Chondrocyte (in vitro differentiated cells): Measurements from ENCODE around the gene CYP4F3. TPM values are rescaled to one million over a fixed set of nuclear protein-coding genes. Genes with fewer than 3 reads are reported as not detected.

Source experiments
- DNase-seq: peaks from one replicate; pipeline ENCODE4 v3.0.0; 2021; ENCODE audit warnings: mixed read lengths, low spot score
- H3K27ac Mint-ChIP-seq: one replicate; pipeline ENCODE4 v1.8.0; 2021; ENCODE audit warnings: mild to moderate bottlenecking, moderate library complexity, mixed read lengths; ENCODE audit not compliant: unreplicated experiment
- H3K27me3 Mint-ChIP-seq: 2 replicates; pipeline ENCODE4 v1.8.0; 2021; ENCODE audit warnings: low read depth, mixed read lengths
- H3K36me3 Mint-ChIP-seq: 2 replicates; pipeline ENCODE4 v1.8.0; 2021; ENCODE audit warnings: low read depth, mixed read lengths
- H3K4me1 Mint-ChIP-seq: 2 replicates; pipeline ENCODE4 v1.8.0; 2021; ENCODE audit warnings: low read depth, mild to moderate bottlenecking, mixed read lengths
- H3K4me3 Mint-ChIP-seq: one replicate; pipeline ENCODE4 v1.8.0; 2021; ENCODE audit warnings: mild to moderate bottlenecking, moderate library complexity, mixed read lengths; ENCODE audit not compliant: unreplicated experiment
- H3K9me3 Mint-ChIP-seq: 2 replicates; pipeline ENCODE4 v1.8.0; 2021; ENCODE audit warnings: low read depth, mixed read lengths
- CTCF ChIP-seq: fragments of 200-600 bp; sonication (generic); IDR thresholded peaks from 2 replicates; pipeline ENCODE4 v1.5.0; 2021; ENCODE audit warnings: antibody characterized with exemption, mild to moderate bottlenecking, moderate library complexity
- total RNA-seq: library from RNA; stranded (reverse); gene quantifications from 3 replicates; pipeline ENCODE4 v1.2.1, GENCODE V29; 2021

Gene CYP4F3
- total RNA-seq, 1 donor from 2014 or later: not detected

GRCh38 chr19:15609261-15609660, 31.4 kb upstream of the CYP4F3 start:
- Mint-ChIP-seq H3K27ac (no peak overlapping the region), H3K4me1 (no peaks in the 10 kb centered on the region), H3K4me3 (no peak overlapping the region), H3K9me3 (no peaks in the 10 kb centered on the region), H3K27me3 (no peaks in the 10 kb centered on the region), H3K36me3 (no peaks in the 10 kb centered on the region)
- no peak for TF ChIP-seq CTCF
- DNase-seq: no peak

- no peaks in the 10 kb centered on the region for H3K36me3 Mint-ChIP-seq
- no peaks in the 10 kb centered on the region for H3K9me3 Mint-ChIP-seq
- no peak for TF ChIP-seq CTCF
- no peak overlapping the region for H3K27ac Mint-ChIP-seq
- H3K4me3 Mint-ChIP-seq: no peak overlapping the region
- no peaks in the 10 kb centered on the region for H3K27me3 Mint-ChIP-seq
- no peaks in the 10 kb centered on the region for H3K4me1 Mint-ChIP-seq
- DNase-seq: no peak
These were observed 28.4 kb upstream of the CYP4F3 start for GRCh38 chr19:15612342-15612741.

GRCh38 chr19:15613338-15613737, 27.4 kb upstream of the CYP4F3 start:
- DNase-seq: no peak
- H3K9me3 Mint-ChIP-seq: peaks cover 4% of the 10 kb centered on the region

GRCh38 chr19:15614507-15615379, 26.0 kb upstream of the CYP4F3 start, which contains the start of gene CYP4F8:
Gene CYP4F8, plus strand, starts transcription at chr19:15615218. Its CDS starts 399 bp downstream, at chr19:15615617.
- no peaks in the 10 kb centered on the region for H3K4me1 Mint-ChIP-seq
- H3K27me3 Mint-ChIP-seq: no peaks in the 10 kb centered on the region
- DNase-seq: no peak
- H3K36me3 Mint-ChIP-seq: no peaks in the 10 kb centered on the region
- no peak within 1 kb of the TSS for H3K4me3 Mint-ChIP-seq
- H3K9me3 Mint-ChIP-seq: peaks cover 6% of the 10 kb centered on the region
- TF ChIP-seq CTCF: no peak
- no peak within 1 kb of the TSS for H3K27ac Mint-ChIP-seq

More at GRCh38 chr19:15613338-15613737, 27.4 kb upstream of the CYP4F3 start:
- no peaks in the 10 kb centered on the region for H3K27me3 Mint-ChIP-seq
- no peak overlapping the region for H3K4me3 Mint-ChIP-seq
- no peaks in the 10 kb centered on the region for H3K4me1 Mint-ChIP-seq
- no peak overlapping the region for H3K27ac Mint-ChIP-seq
- H3K36me3 Mint-ChIP-seq: no peaks in the 10 kb centered on the region
- no peak for TF ChIP-seq CTCF

GRCh38 chr19:15615526-15615925, 25.2 kb upstream of the CYP4F3 start:
- Mint-ChIP-seq H3K27ac (no peak overlapping the region), H3K9me3 (peaks cover 6% of the 10 kb centered on the region), H3K4me3 (no peak overlapping the region), H3K4me1 (no peaks in the 10 kb centered on the region), H3K27me3 (no peaks in the 10 kb centered on the region), H3K36me3 (no peaks in the 10 kb centered on the region)
- no peak for TF ChIP-seq CTCF
- DNase-seq: no peak
